B cell (primary cell): ENCODE results near the gene NAA80. TPM values are rescaled to one million over a fixed set of nuclear protein-coding genes. Genes with fewer than 3 reads are reported as not detected.

Source experiments
- ATAC-seq: fragments of 200-7000 bp; cut with Tn5 transposase; one replicate; pipeline ENCODE4 v1.10.0; 2021; ENCODE audit warnings: low read depth, mild to moderate bottlenecking, moderate number of reproducible peaks, moderate library complexity
- CTCF ChIA-PET: fragments of 350-600 bp; sonication (Branson Sonifier 250); formaldehyde crosslinking; loops from one replicate; lab custom pipeline; 2021; ENCODE audit warnings: antibody characterized with exemption, inconsistent platforms; lab: Charles Lee
- POLR2A ChIA-PET: fragments of 350-600 bp; sonication (Branson Sonifier 250); formaldehyde crosslinking; loops from one replicate; lab custom pipeline; 2021; ENCODE audit warnings: antibody characterized with exemption; lab: Charles Lee
- DNase-seq: peaks from one replicate; pipeline ENCODE4 v3.0.0; 2013
- H2AFZ ChIP-seq: 2 replicates; pipeline ENCODE4 v1.6.1; 2012; ENCODE audit warnings: mild to moderate bottlenecking, low read depth, low read length; ENCODE audit not compliant: insufficient read depth, poor library complexity, severe bottlenecking
- H3K27ac ChIP-seq, 2 donors: 1 replicate in 1 of 2; 2 replicates in 1 of 2; pipeline ENCODE4 v1.5.1; 2012 to 2013; ENCODE audit warnings: low read length in 2 of 2, mild to moderate bottlenecking in 2 of 2, moderate library complexity in 1 of 2
- H3K27me3 ChIP-seq, 4 experiments: fragments of 200-600 bp in 1 of 4; sonication (generic) in 1 of 4; replicated peaks in 1 of 4; 1 replicate in 2 of 4; 2 replicates in 2 of 4; pipeline versions ENCODE4 v1.6.1 to v1.7.0; 2013 to 2016; ENCODE audit warnings: low read length in 3 of 4, mild to moderate bottlenecking in 2 of 4, mixed read lengths in 1 of 4, moderate library complexity in 1 of 4; ENCODE audit not compliant: insufficient read depth in 4 of 4, control insufficient read depth in 3 of 4; ENCODE audit errors: control extremely low read depth in 1 of 4
- H3K36me3 ChIP-seq, 2 experiments: replicated peaks in 1 of 2; 1 replicate in 1 of 2; 2 replicates in 1 of 2; pipeline versions ENCODE4 v1.6.1 to v1.7.1; 2013; ENCODE audit warnings: low read length in 1 of 2; ENCODE audit not compliant: insufficient read depth in 2 of 2, control insufficient read depth in 1 of 2; ENCODE audit errors: control extremely low read depth in 1 of 2, extremely low read depth in 1 of 2
- H3K4me1 ChIP-seq, 2 donors: fragments of 200-600 bp in 1 of 2; sonication (generic) in 1 of 2; 1 replicate in 1 of 2; 2 replicates in 1 of 2; pipeline versions ENCODE4 v1.5.1 to v1.6.1; 2013 to 2017; ENCODE audit warnings: low read length in 2 of 2; ENCODE audit not compliant: control insufficient read depth in 2 of 2, insufficient read depth in 2 of 2
- H3K4me2 ChIP-seq: replicated peaks from 2 replicates; pipeline ENCODE3; 2012; ENCODE audit warnings: mild to moderate bottlenecking, low read depth, low read length; ENCODE audit not compliant: poor library complexity, severe bottlenecking
- H3K4me3 ChIP-seq, 5 experiments: fragments of 200-600 bp in 1 of 5; sonication (generic) in 1 of 5; 1 replicate in 3 of 5; 2 replicates in 2 of 5; pipeline versions ENCODE4 v1.5.1 to v1.7.0; 2011 to 2016; ENCODE audit warnings: low read length in 4 of 5, mild to moderate bottlenecking in 4 of 5, low read depth in 2 of 5, control low read depth in 1 of 5, moderate library complexity in 1 of 5; ENCODE audit not compliant: insufficient read depth in 1 of 5; ENCODE audit errors: control extremely low read depth in 1 of 5, extremely low read depth in 1 of 5
- H3K79me2 ChIP-seq: fragments of 200-600 bp; sonication (generic); one replicate; pipeline ENCODE4 v1.6.0; 2016; ENCODE audit warnings: low read length; ENCODE audit not compliant: control insufficient read depth, insufficient read depth
- H3K9ac ChIP-seq: fragments of 200-600 bp; sonication (generic); 2 replicates; pipeline ENCODE4 v1.6.1; 2017; ENCODE audit warnings: mild to moderate bottlenecking, low read length, moderate library complexity
- H3K9me3 ChIP-seq, 3 donors: one replicate each; pipeline versions ENCODE4 v1.6.1 to v1.7.1; 2013; ENCODE audit warnings: low read length in 2 of 3; ENCODE audit not compliant: control insufficient read depth in 2 of 3, insufficient read depth in 1 of 3; ENCODE audit errors: control extremely low read depth in 1 of 3
- H4K20me1 ChIP-seq: 2 replicates; pipeline ENCODE4 v1.6.0; 2012; ENCODE audit warnings: mild to moderate bottlenecking, low read length; ENCODE audit not compliant: insufficient read depth, control insufficient read depth, poor library complexity, severe bottlenecking
- H3K27ac Mint-ChIP-seq: one replicate; pipeline ENCODE4 v1.8.0; 2021; ENCODE audit warnings: mixed read lengths
- H3K27me3 Mint-ChIP-seq: one replicate; pipeline ENCODE4 v1.8.0; 2021; ENCODE audit warnings: mixed read lengths
- H3K4me1 Mint-ChIP-seq: one replicate; pipeline ENCODE4 v1.8.0; 2021; ENCODE audit warnings: mixed read lengths
- H3K4me3 Mint-ChIP-seq: one replicate; pipeline ENCODE4 v1.8.0; 2021; ENCODE audit warnings: mixed read lengths
- H3K9me3 Mint-ChIP-seq: one replicate; pipeline ENCODE4 v1.8.0; 2022; ENCODE audit warnings: mixed read lengths; ENCODE audit not compliant: insufficient read depth
- CTCF ChIP-seq: fragments of 200-600 bp; IDR thresholded peaks from one replicate; pipeline ENCODE4 v1.8.0; 2022; ENCODE audit warnings: antibody characterized with exemption, mild to moderate bottlenecking
- EZH2 ChIP-seq: IDR thresholded peaks from 2 replicates; pipeline ENCODE4 v1.6.1; 2012; ENCODE audit warnings: borderline replicate concordance, low read depth, mild to moderate bottlenecking, moderate library complexity, low read length; ENCODE audit not compliant: insufficient read depth, poor library complexity, severe bottlenecking
- WGBS: methylation state at CpG from one replicate; pipeline ENCODE4 v1.1.5; 2013; ENCODE audit warnings: missing lambda C conversion rate; ENCODE audit not compliant: insufficient coverage; 5-methylcytosine and 5-hydroxymethylcytosine counted together
- intact Hi-C: fragments of 100-400 bp; cut with micrococcal nuclease; formaldehyde crosslinking; loops from one replicate; pipeline ENCODE4 v1.10.0; 2022
- polyA plus RNA-seq: library from polyadenylated mRNA; depleted of rRNA; stranded (reverse); fragments of >200 nt; gene quantifications from 2 replicates; pipeline ENCODE4 v1.2.3, GENCODE V29; 2012
- total RNA-seq, 2 donors: library from RNA; stranded (reverse); fragments of 120-200 nt in 1 of 2; gene quantifications; 1 replicate in 1 of 2; 2 replicates in 1 of 2; pipeline versions ENCODE4 v1.2.3 to v1.2.4, GENCODE V29; 2013 to 2022

NAA80 gene
- total and polyA plus RNA-seq, 2 donors (not counting 1 experiment from before 2014, with no cell fraction given) = 37.8 to 49.0 TPM

GRCh38 chr3:50341996-50342650 is 42.9 kb upstream of the NAA80 start:
- no peaks in the 10 kb centered on the region for H3K27me3 ChIP-seq
- ChIA-PET POLR2A (interaction anchor here (0.7 to 6.1 kb wide), 2 partner anchors 10 to 1783 kb away, joined by 3 to 96 read pairs; partner anchors contain the start of genes CYB561D2 and NPRL2), CTCF (no interaction called here)
- H3K4me1 Mint-ChIP-seq = peaks cover 50% of the 10 kb centered on the region
- no peaks in the 10 kb centered on the region for H3K9me3 Mint-ChIP-seq
- H3K4me1 ChIP-seq = peaks cover 35 to 59% of the 10 kb centered on the region in 2 donors
- no peak for TF ChIP-seq EZH2
- no peak for TF ChIP-seq CTCF
- H4K20me1 ChIP-seq = no peaks in the 10 kb centered on the region
- peaks cover 29% of the 10 kb centered on the region for H3K79me2 ChIP-seq
- H3K4me3 ChIP-seq = no peak overlapping the region
- H3K9me3 ChIP-seq = no peaks in the 10 kb centered on the region
- DNase-seq = no peak
- H3K4me3 Mint-ChIP-seq = peak overlapping the region; percentile 49
- WGBS = 94% methylated on average over 13 of the region's 13 CpGs
- intact Hi-C loops = no loop called here
- peak overlapping the region; percentile 98 for H3K27ac Mint-ChIP-seq
- H3K27ac ChIP-seq = peak overlapping the region in 1 of 2 donors; percentile 22
- peak overlapping the region; percentile 90 for H3K4me2 ChIP-seq
- no peaks in the 10 kb centered on the region for H3K27me3 Mint-ChIP-seq
- no peaks in the 10 kb centered on the region for H3K36me3 ChIP-seq
- no peak overlapping the region for H3K9ac ChIP-seq
- H2AFZ ChIP-seq = no peak overlapping the region
- no peak for ATAC-seq

- no peak for DNase-seq
- peak overlapping the region in 4 of 5 experiments; percentile 61 to 86 (median 76) for H3K4me3 ChIP-seq
- CTCF ChIA-PET = interaction anchor here (0.9 to 1.8 kb wide), 3 partner anchors 9 to 49 kb away, joined by 3 to 14 read pairs (median 4); partner anchors contain the start of genes CYB561D2, HYAL3, IFRD2 and NAA80
These were observed 42.3 kb upstream of the NAA80 start for GRCh38 chr3:50341537-50341936.

More at GRCh38 chr3:50341537-50341936, 42.3 kb upstream of the NAA80 start:
- 100% methylated on average over 2 of the region's 9 CpGs for WGBS
- no peak for ATAC-seq
- Mint-ChIP-seq H3K9me3 (no peaks in the 10 kb centered on the region), H3K4me3 (peak overlapping the region; percentile 96), H3K27ac (peak overlapping the region; percentile 98), H3K27me3 (no peaks in the 10 kb centered on the region), H3K4me1 (peaks cover 51% of the 10 kb centered on the region)
- H3K27ac ChIP-seq = peak overlapping the region; percentile 73 to 97
- TF ChIP-seq CTCF = no peak
- no peak for TF ChIP-seq EZH2
- intact Hi-C loops = no loop called here
- peak overlapping the region; percentile 89 for H3K9ac ChIP-seq
- peaks cover 0 to 2% of the 10 kb centered on the region in 2 experiments for H3K36me3 ChIP-seq
- H3K79me2 ChIP-seq = peaks cover 30% of the 10 kb centered on the region
- H2AFZ ChIP-seq = peak overlapping the region; percentile 82
- peaks cover 3% of the 10 kb centered on the region for H4K20me1 ChIP-seq
- peaks cover 37 to 59% of the 10 kb centered on the region in 2 donors for H3K4me1 ChIP-seq
- no peaks in the 10 kb centered on the region for H3K9me3 ChIP-seq
- no peaks in the 10 kb centered on the region for H3K27me3 ChIP-seq
- peak overlapping the region; percentile 90 for H3K4me2 ChIP-seq
- POLR2A ChIA-PET = interaction anchor here (0.6 to 6.1 kb wide), 7 partner anchors 10 to 1909 kb away, joined by 3 to 96 read pairs (median 6); partner anchors contain the start of genes C3orf18, CYB561D2, HEMK1 and HYAL3
